NCI-H82 treated with DMSO at 0.1 percent for 48 hours (cell line): ENCODE results near the gene TMEM214.

Source experiments
- DNase-seq: peaks from one replicate; lab custom pipeline; 2025; ENCODE audit not compliant: unreplicated experiment; lab: John Stamatoyannopoulos, UW

TMEM214 gene

GRCh38 chr2:27009083-27009482 is 23.7 kb upstream of the TMEM214 start:
- no peak for DNase-seq

- no peak for DNase-seq
Measured at GRCh38 chr2:27009716-27010115, 23.0 kb upstream of the TMEM214 start.

- no peak for DNase-seq
Measured at GRCh38 chr2:27010139-27010538, 22.6 kb upstream of the TMEM214 start.

- no peak for DNase-seq
Measured at GRCh38 chr2:27013738-27014137, 19.0 kb upstream of the TMEM214 start.

- no peak for DNase-seq
Measured at GRCh38 chr2:27014771-27015433, 17.9 kb upstream of the TMEM214 start.

- peak; percentile 35 for DNase-seq
Measured at GRCh38 chr2:27016801-27017325, 15.9 kb upstream of the TMEM214 start.

DNA sequence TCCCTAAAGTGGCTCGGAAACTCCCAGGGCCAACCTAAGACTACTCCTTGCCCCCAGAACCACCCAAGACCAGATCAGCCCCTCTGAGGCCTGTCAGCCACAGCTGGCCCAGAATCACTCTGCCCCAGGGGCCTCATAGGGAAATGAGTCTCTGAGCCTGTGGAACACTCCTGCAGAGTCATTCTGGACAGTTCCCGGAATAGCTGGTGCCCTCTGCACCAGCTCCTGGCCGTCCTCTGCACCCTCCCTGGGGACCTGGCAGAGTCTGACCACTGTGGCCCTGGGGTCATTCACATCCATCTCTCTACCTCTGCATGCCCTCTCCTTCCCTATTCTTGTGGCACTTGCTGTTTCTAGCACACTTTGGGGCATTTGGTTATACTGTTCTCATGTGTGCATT is 14.6 kb upstream of the TMEM214 start:
- no peak for DNase-seq

DNA sequence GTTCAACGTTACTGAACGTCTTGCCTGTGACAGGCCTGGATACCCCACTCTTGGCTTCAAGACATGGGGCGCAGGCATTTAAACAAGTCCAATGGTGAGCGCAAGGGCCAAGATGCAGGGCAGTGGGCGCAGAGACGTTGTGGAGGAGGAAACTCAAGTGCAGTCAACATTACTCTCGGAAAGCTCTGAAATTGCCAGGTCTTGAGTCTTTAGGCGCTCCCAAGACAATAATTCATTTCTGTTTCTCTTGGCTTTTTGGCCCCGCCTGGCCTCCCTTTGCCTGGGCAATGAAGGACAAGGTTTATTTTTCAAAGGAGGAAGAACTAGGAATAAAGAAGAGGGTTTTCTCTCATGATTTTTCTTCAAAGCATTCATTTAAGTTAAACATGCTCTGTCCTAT is 13.3 kb upstream of the TMEM214 start:
- no peak for DNase-seq

GRCh38 chr2:27019931-27020855 is 12.6 kb upstream of the TMEM214 start:
- no peak for DNase-seq

DNA sequence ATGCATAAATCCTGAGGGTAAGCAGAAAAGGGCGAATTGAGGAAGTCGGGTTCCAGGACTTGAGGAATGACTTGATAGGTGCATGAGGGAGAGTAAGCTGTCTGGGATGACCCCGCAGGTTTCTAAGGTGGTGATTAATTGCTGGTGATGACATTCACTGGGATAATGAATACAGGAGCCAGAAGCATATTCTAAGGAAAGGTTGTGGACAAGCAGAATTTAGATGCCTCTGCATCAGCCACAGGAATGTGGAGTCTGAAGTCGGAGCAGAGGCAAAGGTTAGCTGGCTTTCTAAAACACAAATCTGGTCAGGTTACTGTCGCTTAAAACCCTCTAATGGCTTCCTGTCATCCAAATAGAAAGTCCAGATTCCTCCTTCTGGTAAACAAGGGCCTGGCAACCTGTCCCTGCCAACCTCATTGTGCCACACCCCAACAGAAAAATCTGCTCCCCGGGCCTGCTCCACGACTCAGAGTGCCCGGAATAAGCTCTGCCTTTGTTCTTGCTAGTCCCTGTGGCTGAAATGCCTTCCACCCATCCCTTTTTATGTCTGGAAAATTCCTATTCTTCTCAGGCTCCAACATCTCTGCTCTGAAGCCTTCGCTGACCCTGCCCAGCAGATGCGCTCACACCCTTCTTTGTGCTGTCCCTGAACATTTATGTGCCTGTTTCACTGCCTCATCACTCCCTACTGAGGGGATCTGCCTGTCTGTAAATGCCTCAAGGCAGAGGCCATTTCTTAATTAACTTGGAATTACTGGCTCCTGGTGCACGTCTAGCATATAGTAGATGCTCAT is 11.3 kb upstream of the TMEM214 start:
- no peak for DNase-seq

GRCh38 chr2:27023740-27024139 is 9.0 kb upstream of the TMEM214 start:
- DNase-seq: no peak

- no peak for DNase-seq
Measured at GRCh38 chr2:27024188-27024587, 8.6 kb upstream of the TMEM214 start.

- no peak for DNase-seq
Measured at GRCh38 chr2:27024812-27025211, 8.0 kb upstream of the TMEM214 start.

GRCh38 chr2:27025281-27025800 is 7.4 kb upstream of the TMEM214 start:
- DNase-seq: no peak

DNA sequence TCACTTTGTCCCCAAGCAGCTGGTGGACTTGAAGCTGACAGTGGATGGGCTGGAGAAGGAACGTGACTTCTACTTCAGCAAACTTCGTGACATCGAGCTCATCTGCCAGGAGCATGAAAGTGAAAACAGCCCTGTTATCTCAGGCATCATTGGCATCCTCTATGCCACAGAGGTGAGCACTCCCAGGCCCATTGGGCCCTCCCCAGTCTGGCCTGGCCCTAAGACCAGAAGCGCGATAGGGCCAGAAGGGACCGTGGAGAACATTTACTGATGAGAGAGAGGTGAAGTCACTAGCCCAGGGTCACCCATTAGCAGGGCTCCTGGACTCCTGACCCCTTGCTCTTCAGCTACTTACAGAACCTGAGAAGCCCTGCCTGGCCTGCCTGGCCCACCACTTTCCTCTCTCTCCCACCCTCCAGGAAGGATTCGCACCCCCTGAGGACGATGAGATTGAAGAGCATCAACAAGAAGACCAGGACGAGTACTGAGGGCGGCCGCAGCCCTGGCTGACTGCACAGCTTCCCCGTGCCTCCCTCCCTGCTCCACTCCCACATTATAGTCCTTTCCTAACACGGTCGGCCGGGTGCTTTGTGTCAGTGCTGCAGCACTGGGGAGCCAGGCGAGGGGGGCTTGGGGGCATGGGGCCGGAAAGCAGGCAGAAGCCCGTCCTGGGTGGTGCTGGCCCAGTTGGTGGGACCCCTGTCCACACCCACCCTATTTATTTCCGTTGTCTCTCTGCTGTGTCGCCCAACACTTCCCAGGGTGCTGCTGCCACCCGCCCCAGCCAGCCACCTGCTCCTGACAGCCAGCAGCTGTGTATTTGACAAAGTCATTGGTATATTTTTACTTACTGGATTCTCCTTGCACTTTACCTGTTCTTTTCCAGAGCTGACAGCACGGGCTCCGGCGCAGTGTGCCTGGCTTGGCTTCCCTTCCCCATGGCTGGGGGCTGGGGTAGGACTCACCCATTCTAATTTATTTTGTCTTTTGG is 6.6 kb upstream of the TMEM214 start:
- DNase-seq: no peak

DNA sequence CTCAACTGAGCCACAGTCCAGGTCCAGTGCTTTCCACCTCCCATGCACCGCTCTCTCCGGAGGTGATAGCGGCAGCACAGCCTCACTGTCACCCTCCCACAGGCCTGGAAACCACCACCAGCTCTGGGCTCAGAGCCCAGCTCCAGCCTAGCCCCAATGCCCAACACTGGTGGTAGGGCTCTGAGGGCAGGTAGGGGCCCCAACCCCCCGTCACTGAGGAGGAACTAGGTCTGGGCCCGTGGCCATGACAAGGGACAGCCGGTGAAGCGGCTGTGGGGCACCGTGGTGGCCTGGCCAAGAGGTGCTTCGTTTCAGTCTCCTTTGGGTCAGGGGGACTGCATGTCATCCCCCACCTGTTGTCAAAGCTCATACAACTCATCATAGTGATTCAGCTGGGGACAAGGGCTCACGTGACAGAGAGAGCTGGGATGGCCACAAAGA is 5.5 kb upstream of the TMEM214 start:
- no peak for DNase-seq

- no peak for DNase-seq
Measured at GRCh38 chr2:27029051-27029450, 3.7 kb upstream of the TMEM214 start.

GRCh38 chr2:27033253-27033852 is 588 bp downstream of the TMEM214 start:
- DNase-seq: no peak

DNA sequence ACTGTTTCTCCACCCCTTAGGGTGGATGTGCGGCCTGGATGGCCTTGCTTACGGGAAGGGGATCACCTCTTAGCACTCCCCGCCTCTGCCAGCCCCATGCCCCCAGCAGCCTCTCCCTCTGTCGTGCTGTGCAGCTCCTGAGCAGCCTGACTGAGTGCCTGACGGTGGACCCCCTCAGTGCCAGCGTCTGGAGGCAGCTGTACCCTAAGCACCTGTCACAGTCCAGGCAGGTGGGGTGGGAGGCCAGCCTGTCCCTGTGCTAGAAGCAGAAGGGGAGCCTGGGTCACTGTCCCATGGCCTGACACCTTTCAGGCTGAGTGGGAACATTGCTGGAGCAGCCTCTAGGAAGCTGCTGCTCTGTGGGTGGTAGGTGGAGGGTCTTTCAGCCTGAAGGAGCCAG is 5.2 kb downstream of the TMEM214 start:
- no peak for DNase-seq
